A549 (cell line): ENCODE results near the gene ZNF574. TPM values are rescaled to one million over a fixed set of nuclear protein-coding genes. Genes with fewer than 3 reads are reported as not detected.

Source experiments
- ATAC-seq, 2 experiments: fragments of 200-7000 bp in 1 of 2; fragments of >200 bp in 1 of 2; cut with Nextera tagmentation in 1 of 2; cut with Tn5 transposase in 1 of 2; 3 replicates each; pipeline versions ENCODE4 v1.8.0 to v1.9.1; 2018 to 2020; ENCODE audit warnings: mild to moderate bottlenecking in 1 of 2, moderate library complexity in 1 of 2
- CTCF ChIA-PET: fragments of 300-600 bp; sonication (Branson Sonifier 250); formaldehyde crosslinking; extraction: SDS; loops from one replicate; lab custom pipeline; 2021; ENCODE audit warnings: antibody characterized with exemption, inconsistent platforms; lab: Yijun Ruan, JAX
- POLR2A ChIA-PET: fragments of 350-600 bp; formaldehyde crosslinking; extraction: SDS; loops from one replicate; lab custom pipeline; 2021; ENCODE audit warnings: antibody characterized with exemption, inconsistent platforms; lab: Yijun Ruan, JAX
- DNase-seq, 2 experiments: peaks; one replicate each; pipeline versions ENCODE4 v3.0.0 to v3.0.0-alpha.2; 2011 to 2016; ENCODE audit warnings: low read depth in 1 of 2, low spot score in 1 of 2
- FAIRE-seq: peaks from 2 replicates; lab custom pipeline; 2011; peaks lifted over from hg19 to GRCh38; lab: Jason Lieb, UNC
- H3K27ac ChIP-seq, 2 experiments: fragments of >200 bp; sonication (Bioruptor Twin); formaldehyde crosslinking; 3 replicates each; pipeline ENCODE4 v1.5.1; 2016 to 2017
- H3K4me1 ChIP-seq: fragments of >200 bp; sonication (Bioruptor Twin); formaldehyde crosslinking; 3 replicates; pipeline ENCODE4 v1.6.1; 2016
- H3K4me2 ChIP-seq: fragments of >200 bp; sonication (Bioruptor Twin); formaldehyde crosslinking; 3 replicates; pipeline ENCODE4 v1.6.1; 2016
- H3K4me3 ChIP-seq: fragments of >200 bp; sonication (Bioruptor Twin); formaldehyde crosslinking; 3 replicates; pipeline ENCODE4 v1.5.1; 2016
- H3K9me3 ChIP-seq: fragments of >200 bp; sonication (Bioruptor Twin); formaldehyde crosslinking; 3 replicates; pipeline ENCODE4 v1.6.1; 2016
- ELK1 ChIP-seq: fragments of 150-350 bp; IDR thresholded peaks from 2 replicates; pipeline ENCODE4 v1.6.1; 2014; ENCODE audit warnings: low read depth, mild to moderate bottlenecking, low read length
- FOSL2 ChIP-seq, 2 experiments: fragments of 450-650 bp in 1 of 2; fragments of >200 bp in 1 of 2; sonication (Bioruptor Twin) in 1 of 2; formaldehyde crosslinking; IDR thresholded peaks; 2 replicates each; pipeline versions ENCODE4 v1.5.0 to v1.6.1; 2016 to 2020; ENCODE audit warnings: mild to moderate bottlenecking in 1 of 2, moderate library complexity in 1 of 2
- HDAC2 ChIP-seq: fragments of 200-600 bp; sonication (generic); IDR thresholded peaks from 2 replicates; pipeline ENCODE4 v1.6.1; 2016
- HES2 ChIP-seq: fragments of >200 bp; sonication (Bioruptor Twin); formaldehyde crosslinking; IDR thresholded peaks from 2 replicates; pipeline ENCODE4 v1.6.1; 2016
- HOXA7 ChIP-seq: fragments of 250-450 bp; sonication (Bioruptor Pico); IDR thresholded peaks from 2 replicates; pipeline ENCODE4 v1.5.0; 2020; ENCODE audit warnings: mild to moderate bottlenecking, moderate library complexity
- KDM1A ChIP-seq: fragments of 200-600 bp; sonication (generic); IDR thresholded peaks from 2 replicates; pipeline ENCODE4 v1.6.1; 2016; ENCODE audit warnings: low read depth, mild to moderate bottlenecking
- KDM5A ChIP-seq: fragments of 200-600 bp; sonication (generic); IDR thresholded peaks from 2 replicates; pipeline ENCODE4 v1.6.1; 2016; ENCODE audit warnings: antibody characterized with exemption, mild to moderate bottlenecking
- MAFK ChIP-seq: fragments of 450-650 bp; IDR thresholded peaks from 2 replicates; pipeline ENCODE4 v1.6.1; 2014; ENCODE audit not compliant: partially characterized antibody
- NFE2L2 ChIP-seq: fragments of 150-350 bp; conservative IDR thresholded peaks from 2 replicates; pipeline ENCODE4 v1.6.1; 2014; ENCODE audit warnings: low read length
- RCOR1 ChIP-seq: fragments of 150-350 bp; IDR thresholded peaks from 2 replicates; pipeline ENCODE4 v1.6.1; 2014; ENCODE audit warnings: antibody characterized with exemption, low read length, low read depth
- RNF2 ChIP-seq: fragments of 200-600 bp; sonication (generic); IDR thresholded peaks from 2 replicates; pipeline ENCODE4 v1.6.1; 2016; ENCODE audit warnings: low read depth, mild to moderate bottlenecking, antibody characterized with exemption, moderate library complexity, borderline replicate concordance
- SREBF2 ChIP-seq: fragments of 450-650 bp; IDR thresholded peaks from 2 replicates; pipeline ENCODE4 v1.6.1; 2014; ENCODE audit warnings: mild to moderate bottlenecking, moderate library complexity
- WGBS: methylation state at CpG from one replicate; pipeline ENCODE4 v1.1.6; 2017; ENCODE audit errors: missing lambda C conversion rate; 5-methylcytosine and 5-hydroxymethylcytosine counted together
- polyA plus RNA-seq, 4 experiments: library from polyadenylated mRNA; depleted of rRNA in 3 of 4; stranded (reverse); fragments of >200 nt; fragmentation: RNase III in 1 of 4; extraction: RNeasy Plus Mini Kit Qiagen cat#74134 plus additional on column Dnase treatment in 1 of 4; gene quantifications; 2 replicates in 3 of 4; 3 replicates in 1 of 4; pipeline ENCODE4 v1.2.3, GENCODE V29; 2011 to 2017
- TF ChIP-seq, protein P1 (sequence below): fragments of 200-600 bp; sonication (generic); IDR thresholded peaks from 2 replicates; pipeline ENCODE4 v1.6.1; 2016; ENCODE audit warnings: antibody characterized with exemption, mild to moderate bottlenecking, moderate library complexity

ZNF574 gene
- polyA plus RNA-seq, 2 of the 4 experiments (the other 2 are of a cell fraction): 11.3 to 21.8 TPM

GRCh38 chr19:42108527-42109389 is 32.8 kb downstream of the ZNF574 start (continued):
- TF ChIP-seq ELK1 (no peak), RNF2 (no peak), MAFK (peak; percentile 34), HOXA7 (CRISPR knock-in tag) (no peak), HES2 (no peak)
- TF ChIP-seq, protein P1, sequence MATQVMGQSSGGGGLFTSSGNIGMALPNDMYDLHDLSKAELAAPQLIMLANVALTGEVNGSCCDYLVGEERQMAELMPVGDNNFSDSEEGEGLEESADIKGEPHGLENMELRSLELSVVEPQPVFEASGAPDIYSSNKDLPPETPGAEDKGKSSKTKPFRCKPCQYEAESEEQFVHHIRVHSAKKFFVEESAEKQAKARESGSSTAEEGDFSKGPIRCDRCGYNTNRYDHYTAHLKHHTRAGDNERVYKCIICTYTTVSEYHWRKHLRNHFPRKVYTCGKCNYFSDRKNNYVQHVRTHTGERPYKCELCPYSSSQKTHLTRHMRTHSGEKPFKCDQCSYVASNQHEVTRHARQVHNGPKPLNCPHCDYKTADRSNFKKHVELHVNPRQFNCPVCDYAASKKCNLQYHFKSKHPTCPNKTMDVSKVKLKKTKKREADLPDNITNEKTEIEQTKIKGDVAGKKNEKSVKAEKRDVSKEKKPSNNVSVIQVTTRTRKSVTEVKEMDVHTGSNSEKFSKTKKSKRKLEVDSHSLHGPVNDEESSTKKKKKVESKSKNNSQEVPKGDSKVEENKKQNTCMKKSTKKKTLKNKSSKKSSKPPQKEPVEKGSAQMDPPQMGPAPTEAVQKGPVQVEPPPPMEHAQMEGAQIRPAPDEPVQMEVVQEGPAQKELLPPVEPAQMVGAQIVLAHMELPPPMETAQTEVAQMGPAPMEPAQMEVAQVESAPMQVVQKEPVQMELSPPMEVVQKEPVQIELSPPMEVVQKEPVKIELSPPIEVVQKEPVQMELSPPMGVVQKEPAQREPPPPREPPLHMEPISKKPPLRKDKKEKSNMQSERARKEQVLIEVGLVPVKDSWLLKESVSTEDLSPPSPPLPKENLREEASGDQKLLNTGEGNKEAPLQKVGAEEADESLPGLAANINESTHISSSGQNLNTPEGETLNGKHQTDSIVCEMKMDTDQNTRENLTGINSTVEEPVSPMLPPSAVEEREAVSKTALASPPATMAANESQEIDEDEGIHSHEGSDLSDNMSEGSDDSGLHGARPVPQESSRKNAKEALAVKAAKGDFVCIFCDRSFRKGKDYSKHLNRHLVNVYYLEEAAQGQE: no peak

- H3K4me3 ChIP-seq: no peak overlapping the region
- H3K9me3 ChIP-seq: no peaks in the 10 kb centered on the region
- POLR2A ChIA-PET: interaction anchor here (0.7 to 1.2 kb wide), 2 partner anchors 79 to 133 kb away, joined by 7 read pairs; no protein-coding TSS in a partner anchor
- TF ChIP-seq ELK1: no peak
- no peak for TF ChIP-seq FOSL2 (IDR thresholded peaks at IDR 0.05)
- TF ChIP-seq FOSL2 (CRISPR knock-in tag; IDR thresholded peaks at IDR 0.05): 0 out of 2 replicates have a peak, but pooled peaks have one; percentile 5
- no peak for TF ChIP-seq HDAC2
- ATAC-seq (no peak), FAIRE-seq (no peak), DNase-seq (no peak)
- CTCF ChIA-PET: interaction anchor here (0.7 to 32.8 kb wide), 27 partner anchors 8 to 340 kb away, joined by 3 to 678 read pairs (median 16); partner anchors contain the start of genes GSK3A, PAFAH1B3, POU2F2 and PRR19
- H3K4me2 ChIP-seq: no peak overlapping the region
- H3K4me1 ChIP-seq: peaks cover 28% of the 10 kb centered on the region
- no peak overlapping the region for H3K27ac ChIP-seq
- 69% methylated on average over 3 of the region's 3 CpGs for WGBS
These were observed 33.9 kb downstream of the ZNF574 start for GRCh38 chr19:42109896-42110295.

GRCh38 chr19:42110658-42111057 is 34.7 kb downstream of the ZNF574 start:
- TF ChIP-seq NFE2L2: peak; percentile 32; the same call in 1 of the 2 replicates
- no peak for TF ChIP-seq KDM5A
- no peak for TF ChIP-seq SREBF2
- TF ChIP-seq KDM1A: peak; percentile 72; the same call in 1 of the 2 replicates
- TF ChIP-seq RCOR1: peak; percentile 42
- no peak overlapping the region for H3K4me2 ChIP-seq
- FAIRE-seq (peak; percentile 91), DNase-seq (no peak), ATAC-seq (no peak)
- 54% methylated on average over 1 of the region's 1 CpG for WGBS
- H3K4me1 ChIP-seq: peaks cover 28% of the 10 kb centered on the region
- no peak overlapping the region for H3K27ac ChIP-seq
- no peak overlapping the region for H3K4me3 ChIP-seq
- ChIA-PET POLR2A (interaction anchor here (1.2 kb wide), 1 partner anchor 132 kb away, joined by 7 read pairs; no protein-coding TSS in a partner anchor), CTCF (interaction anchor here (0.7 to 32.8 kb wide), 18 partner anchors 8 to 469 kb away, joined by 3 to 678 read pairs (median 24); partner anchors contain the start of genes GSK3A and POU2F2)
- H3K9me3 ChIP-seq: no peaks in the 10 kb centered on the region
